ENCODE results near the gene ATG9B.

DNA sequence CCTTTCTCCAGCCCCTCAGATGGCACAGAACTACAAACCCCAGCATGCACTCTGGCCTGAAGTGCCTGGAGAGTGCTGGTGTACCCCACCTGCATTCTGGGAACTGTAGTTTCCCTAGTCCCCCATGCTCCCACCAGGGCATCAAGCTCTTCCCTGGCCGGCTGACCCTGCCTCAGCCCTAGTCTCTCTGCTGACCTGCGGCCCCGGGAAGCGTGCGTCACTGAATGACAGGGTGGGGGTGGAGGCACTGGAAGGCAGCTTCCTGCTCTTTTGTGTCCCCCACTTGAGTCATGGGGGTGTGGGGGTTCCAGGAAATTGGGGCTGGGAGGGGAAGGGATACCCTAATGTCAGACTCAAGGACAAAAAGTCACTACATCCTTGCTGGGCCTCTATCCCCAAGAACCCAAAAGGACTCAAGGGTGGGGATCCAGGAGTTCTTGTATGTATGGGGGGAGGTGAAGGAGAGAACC lies 31.4 kb downstream of the ATG9B start:
- TF ChIP-seq, protein P1, sequence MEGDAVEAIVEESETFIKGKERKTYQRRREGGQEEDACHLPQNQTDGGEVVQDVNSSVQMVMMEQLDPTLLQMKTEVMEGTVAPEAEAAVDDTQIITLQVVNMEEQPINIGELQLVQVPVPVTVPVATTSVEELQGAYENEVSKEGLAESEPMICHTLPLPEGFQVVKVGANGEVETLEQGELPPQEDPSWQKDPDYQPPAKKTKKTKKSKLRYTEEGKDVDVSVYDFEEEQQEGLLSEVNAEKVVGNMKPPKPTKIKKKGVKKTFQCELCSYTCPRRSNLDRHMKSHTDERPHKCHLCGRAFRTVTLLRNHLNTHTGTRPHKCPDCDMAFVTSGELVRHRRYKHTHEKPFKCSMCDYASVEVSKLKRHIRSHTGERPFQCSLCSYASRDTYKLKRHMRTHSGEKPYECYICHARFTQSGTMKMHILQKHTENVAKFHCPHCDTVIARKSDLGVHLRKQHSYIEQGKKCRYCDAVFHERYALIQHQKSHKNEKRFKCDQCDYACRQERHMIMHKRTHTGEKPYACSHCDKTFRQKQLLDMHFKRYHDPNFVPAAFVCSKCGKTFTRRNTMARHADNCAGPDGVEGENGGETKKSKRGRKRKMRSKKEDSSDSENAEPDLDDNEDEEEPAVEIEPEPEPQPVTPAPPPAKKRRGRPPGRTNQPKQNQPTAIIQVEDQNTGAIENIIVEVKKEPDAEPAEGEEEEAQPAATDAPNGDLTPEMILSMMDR (conservative IDR thresholded peaks at IDR 0.05) = no peak
- no peak for TF ChIP-seq EZH2 (IDR thresholded peaks at IDR 0.05; ENCODE audit: low read depth)
